ENCODE results near the gene SLC22A25. TPM values are rescaled to one million over a fixed set of nuclear protein-coding genes. Genes with fewer than 3 reads are reported as not detected.
A peak's percentile ranks its signal among the peaks of the same experiment; 100 is the strongest.

Gene SLC22A25
- total and polyA plus RNA-seq, 9 of the 15 experiments (the other 6 are each of a cell fraction or from before 2014, with no cell fraction given) = not detected

DNA sequence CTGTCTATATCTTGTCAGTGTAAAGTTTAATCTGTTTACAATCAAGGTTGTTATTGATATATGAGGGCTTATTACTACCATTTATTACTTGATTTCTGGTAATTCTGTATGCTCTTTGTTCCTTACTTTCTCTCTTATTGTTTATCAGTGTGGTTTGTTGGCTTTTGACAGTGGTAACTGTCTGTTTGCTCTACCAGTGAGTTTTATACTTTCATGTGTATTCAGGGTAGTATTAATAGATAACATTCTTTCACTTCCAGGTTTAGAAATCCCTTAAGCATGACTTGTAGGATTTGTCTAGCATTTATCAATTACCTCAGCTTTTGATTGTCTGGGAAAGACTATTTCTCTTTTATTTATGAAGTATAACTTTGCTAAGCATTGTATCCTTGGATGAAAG, 37.5 kb upstream of the SLC22A25 start (continued):
- TF ChIP-seq NRF1 (conservative IDR thresholded peaks at IDR 0.05 in 1 of 2, IDR thresholded peaks at IDR 0.05 in 1 of 2) (no peak), RBM17 (IDR thresholded peaks at IDR 0.05; ENCODE audit: borderline replicate concordance, low read depth, low read length) (no peak), PML (IDR thresholded peaks at IDR 0.05; ENCODE audit: low read length) (no peak), EP400 (IDR thresholded peaks at IDR 0.05) (no peak)

DNA sequence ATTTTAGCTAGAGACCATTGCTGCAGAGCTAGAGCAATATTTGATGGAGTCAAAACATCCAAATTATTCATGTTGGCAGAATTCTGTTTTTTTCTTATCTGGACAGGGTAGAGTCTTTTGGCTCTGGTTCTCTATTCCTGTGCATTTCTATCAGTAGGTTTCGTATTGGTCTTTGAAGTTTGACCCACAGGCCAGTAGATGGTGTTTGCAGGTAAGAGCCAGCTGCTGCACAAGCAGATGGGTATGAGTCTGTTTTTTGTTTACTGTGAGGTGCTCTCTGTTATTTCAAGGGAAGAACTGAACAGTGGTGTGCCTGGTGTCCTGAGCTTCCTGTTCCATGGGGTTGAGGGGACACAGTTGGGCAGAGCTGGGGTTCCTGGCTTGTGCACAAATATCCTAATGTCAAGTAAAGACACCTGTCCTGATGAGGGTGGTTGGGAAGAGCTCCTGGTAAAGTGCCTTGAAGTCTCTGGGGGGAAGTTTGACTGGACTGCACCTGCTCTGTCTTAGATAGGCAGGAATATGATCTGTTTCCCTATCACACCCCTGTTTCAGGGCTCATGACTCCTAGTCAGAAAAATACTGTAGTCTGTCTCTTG, 34.0 kb upstream of the SLC22A25 start:
- ATAC-seq (0 out of 3 replicates have a peak, but pooled peaks have one; percentile 35), DNase-seq (ENCODE audit: extremely low read depth in 1 of 4, low spot score in 3 of 4) (peak in 1 of 4 experiments; percentile 7), FAIRE-seq (no peak)
- Histone ChIP-seq H3K27ac (ENCODE audit: extremely low read depth, low read depth, low read length) (no peak overlapping the region), H3K9me3 (replicated peaks; ENCODE audit: control insufficient read depth, insufficient read depth, low read depth, low read length) (no peaks in the 10 kb centered on the region), H3K9me1 (ENCODE audit: control insufficient read depth, insufficient read depth, low read length) (no peaks in the 10 kb centered on the region), H3K36me3 (ENCODE audit: control insufficient read depth, insufficient read depth, low read length) (no peaks in the 10 kb centered on the region), H3K4me2 (ENCODE audit: insufficient read depth, low read length) (no peak overlapping the region), H3K9ac (ENCODE audit: insufficient read depth in 1 of 2, low read depth in 2 of 2, low read length in 2 of 2) (no peak overlapping the region), H3K79me2 (ENCODE audit: control insufficient read depth, insufficient read depth, low read length) (no peaks in the 10 kb centered on the region), H3K27me3 (ENCODE audit: control insufficient read depth in 2 of 2, insufficient read depth in 2 of 2, low read length in 2 of 2) (peaks cover 0 to 7% of the 10 kb centered on the region in 2 experiments; a peak in 1 of 5 replicates), H4K20me1 (replicated peaks; ENCODE audit: control insufficient read depth, insufficient read depth, low read length) (no peaks in the 10 kb centered on the region), H3K4me1 (replicated peaks in 1 of 2; ENCODE audit: control insufficient read depth in 2 of 2, insufficient read depth in 2 of 2, low read length in 2 of 2) (no peaks in the 10 kb centered on the region), H2AFZ (ENCODE audit: low read depth, low read length) (no peak overlapping the region), H3K4me3 (no peak overlapping the region)
- no peak for TF ChIP-seq CBFA2T2 (conservative IDR thresholded peaks at IDR 0.05)
- TF ChIP-seq BRD9 (IDR thresholded peaks at IDR 0.05; ENCODE audit: low read depth, partially characterized antibody) = no peak
- peak in 1 of 2 experiments; percentile 42; a peak in 1 of 4 replicates for TF ChIP-seq RAD21 (CRISPR knock-in tag; conservative IDR thresholded peaks at IDR 0.05 in 1 of 2, IDR thresholded peaks at IDR 0.05 in 1 of 2)
- TF ChIP-seq, protein P1, sequence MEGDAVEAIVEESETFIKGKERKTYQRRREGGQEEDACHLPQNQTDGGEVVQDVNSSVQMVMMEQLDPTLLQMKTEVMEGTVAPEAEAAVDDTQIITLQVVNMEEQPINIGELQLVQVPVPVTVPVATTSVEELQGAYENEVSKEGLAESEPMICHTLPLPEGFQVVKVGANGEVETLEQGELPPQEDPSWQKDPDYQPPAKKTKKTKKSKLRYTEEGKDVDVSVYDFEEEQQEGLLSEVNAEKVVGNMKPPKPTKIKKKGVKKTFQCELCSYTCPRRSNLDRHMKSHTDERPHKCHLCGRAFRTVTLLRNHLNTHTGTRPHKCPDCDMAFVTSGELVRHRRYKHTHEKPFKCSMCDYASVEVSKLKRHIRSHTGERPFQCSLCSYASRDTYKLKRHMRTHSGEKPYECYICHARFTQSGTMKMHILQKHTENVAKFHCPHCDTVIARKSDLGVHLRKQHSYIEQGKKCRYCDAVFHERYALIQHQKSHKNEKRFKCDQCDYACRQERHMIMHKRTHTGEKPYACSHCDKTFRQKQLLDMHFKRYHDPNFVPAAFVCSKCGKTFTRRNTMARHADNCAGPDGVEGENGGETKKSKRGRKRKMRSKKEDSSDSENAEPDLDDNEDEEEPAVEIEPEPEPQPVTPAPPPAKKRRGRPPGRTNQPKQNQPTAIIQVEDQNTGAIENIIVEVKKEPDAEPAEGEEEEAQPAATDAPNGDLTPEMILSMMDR (IDR thresholded peaks at IDR 0.05 in 2 of 3, conservative IDR thresholded peaks at IDR 0.05 in 1 of 3; ENCODE audit: insufficient read depth in 2 of 3, low read depth in 1 of 3, low read length in 3 of 3) = peak; percentile 32 to 43 (median 39); a peak in 3 of 6 replicates
- ChIA-PET CTCF (ENCODE audit: low intra/inter-chr PET ratio) (no interaction called here), POLR2A (no interaction called here)
- intact Hi-C loops (cut with micrococcal nuclease) (no loop called here), in situ Hi-C loops (cut with MboI) (no loop called here)
- BruUV-seq (replicated peaks) = no TSS peak
- 10% methylated on average over 1 of the region's 1 CpG for WGBS (ENCODE audit: insufficient coverage, low coverage, missing lambda C conversion rate)

All from K562 (cell line).